ENCODE measurements around the gene FASN. TPM values are rescaled to one million over a fixed set of nuclear protein-coding genes. Genes with fewer than 3 reads are reported as not detected.
A peak's percentile ranks its signal among the peaks of the same experiment; 100 is the strongest.

The FASN gene
- total and polyA plus RNA-seq, 2 of the 13 experiments (the other 11 are each of a cell fraction or from before 2014, with no cell fraction given), result 51.7 to 101 TPM

- TF ChIP-seq ZNF232 (CRISPR knock-in tag; IDR thresholded peaks at IDR 0.05; ENCODE audit: borderline replicate concordance), result no peak
- TF ChIP-seq ZBTB42 (CRISPR knock-in tag; IDR thresholded peaks at IDR 0.05), result no peak
- TF ChIP-seq KMT2A (CRISPR knock-in tag; IDR thresholded peaks at IDR 0.05), result no peak
- TF ChIP-seq ZBTB21 (CRISPR knock-in tag; IDR thresholded peaks at IDR 0.05), result no peak
- no peak for TF ChIP-seq HOXA7 (CRISPR knock-in tag; IDR thresholded peaks at IDR 0.05)
- no peak for TF ChIP-seq SOX13 (IDR thresholded peaks at IDR 0.05)
- 0 out of 4 replicates have a peak, but pooled peaks of 1 of the 2 experiments have one; percentile 33 for TF ChIP-seq SOX13 (CRISPR knock-in tag; conservative IDR thresholded peaks at IDR 0.05 in 1 of 2, IDR thresholded peaks at IDR 0.05 in 1 of 2)
- no peak for TF ChIP-seq KDM5A (IDR thresholded peaks at IDR 0.05; ENCODE audit: borderline replicate concordance, low read length)
- no peak for TF ChIP-seq ZFX (CRISPR knock-in tag; IDR thresholded peaks at IDR 0.05; ENCODE audit: low read depth)
- TF ChIP-seq ZSCAN29 (CRISPR knock-in tag; conservative IDR thresholded peaks at IDR 0.05), result no peak
- TF ChIP-seq REPIN1 (CRISPR knock-in tag; IDR thresholded peaks at IDR 0.05; ENCODE audit: borderline replicate concordance, low read depth), result peak; percentile 41; the same call in 1 of the 2 replicates
- no peak for TF ChIP-seq TOE1 (CRISPR knock-in tag; IDR thresholded peaks at IDR 0.05)
- TF ChIP-seq POLR2AphosphoS5 (IDR thresholded peaks at IDR 0.05; ENCODE audit: low read depth, low read length), result peak; percentile 77
- TF ChIP-seq XBP1 (CRISPR knock-in tag; IDR thresholded peaks at IDR 0.05), result no peak; the same call in 1 of the 2 replicates
- no peak for TF ChIP-seq ZFP36 (IDR thresholded peaks at IDR 0.05; ENCODE audit: borderline replicate concordance, low read depth, low read length, partially characterized antibody)
Measured at GRCh38 chr17:82076018-82076784, 21.8 kb downstream of the FASN start (continued).

Data from HepG2 (cell line).